CD4-positive, CD25-positive, alpha-beta regulatory T cell (primary cell): Measurements from ENCODE around the gene TPO. TPM values are rescaled to one million over a fixed set of nuclear protein-coding genes. Genes with fewer than 3 reads are reported as not detected.
A peak's percentile ranks its signal among the peaks of the same experiment; 100 is the strongest.

Experiments
- ATAC-seq, 2 donors: fragments of 150-1000 bp; cut with Tn5 transposase; one replicate each; pipeline ENCODE4 v1.10.0; 2021; ENCODE audit warnings: low read depth in 2 of 2, moderate number of reproducible peaks in 2 of 2, moderate library complexity in 1 of 2
- DNase-seq, 3 donors: peaks; one replicate each; pipeline versions ENCODE4 v3.0.0 to v3.0.0-alpha.2; 2012 to 2022; ENCODE audit warnings: mixed read lengths in 1 of 3
- H3K27ac ChIP-seq: one replicate; pipeline ENCODE4 v1.7.0; 2013; ENCODE audit warnings: mild to moderate bottlenecking, low read length; ENCODE audit not compliant: insufficient read depth, poor library complexity, severe bottlenecking
- H3K27me3 ChIP-seq: one replicate; pipeline ENCODE4 v1.7.0; 2013; ENCODE audit warnings: low read length; ENCODE audit not compliant: control insufficient read depth, insufficient read depth
- H3K36me3 ChIP-seq: one replicate; pipeline ENCODE4 v1.7.0; 2013; ENCODE audit warnings: mild to moderate bottlenecking, low read length, moderate library complexity; ENCODE audit not compliant: control insufficient read depth, insufficient read depth
- H3K4me1 ChIP-seq: 2 replicates; pipeline ENCODE4 v1.7.0; 2013; ENCODE audit warnings: mild to moderate bottlenecking, low read length; ENCODE audit not compliant: insufficient read depth, control insufficient read depth, poor library complexity, severe bottlenecking
- H3K4me3 ChIP-seq: one replicate; pipeline ENCODE4 v1.7.0; 2013; ENCODE audit warnings: low read depth, mild to moderate bottlenecking, low read length, moderate library complexity
- H3K9me3 ChIP-seq, 2 experiments: 1 replicate in 1 of 2; 2 replicates in 1 of 2; pipeline ENCODE4 v1.7.0; 2013; ENCODE audit warnings: low read length in 2 of 2, mild to moderate bottlenecking in 1 of 2, moderate library complexity in 1 of 2; ENCODE audit not compliant: control insufficient read depth in 2 of 2
- H3K27ac Mint-ChIP-seq, 3 donors: one replicate each; pipeline ENCODE4 v1.8.0; 2020 to 2022; ENCODE audit warnings: mild to moderate bottlenecking in 3 of 3, mixed read lengths in 3 of 3, moderate library complexity in 2 of 3
- H3K27me3 Mint-ChIP-seq: one replicate; pipeline ENCODE4 v1.8.0; 2022; ENCODE audit warnings: mild to moderate bottlenecking, mixed read lengths
- H3K36me3 Mint-ChIP-seq: one replicate; pipeline ENCODE4 v1.8.0; 2020; ENCODE audit warnings: mixed read lengths
- H3K4me1 Mint-ChIP-seq, 4 donors: one replicate each; pipeline ENCODE4 v1.8.0; 2020 to 2022; ENCODE audit warnings: mixed read lengths in 4 of 4, mild to moderate bottlenecking in 1 of 4
- H3K4me3 Mint-ChIP-seq, 4 donors: one replicate each; pipeline ENCODE4 v1.8.0; 2020 to 2022; ENCODE audit warnings: mild to moderate bottlenecking in 4 of 4, mixed read lengths in 4 of 4, moderate library complexity in 3 of 4
- H3K9me3 Mint-ChIP-seq, 7 donors: one replicate each; pipeline ENCODE4 v1.8.0; 2020 to 2022; ENCODE audit warnings: mixed read lengths in 7 of 7, mild to moderate bottlenecking in 3 of 7, moderate library complexity in 2 of 7
- polyA plus RNA-seq, 4 donors: library from polyadenylated mRNA; unstranded; fragments of 300-500 nt; fragmentation: Illumina TruSeq; gene quantifications; one replicate each; pipeline ENCODE4 v1.2.3, GENCODE V29; 2021
- total RNA-seq: library from RNA; stranded (reverse); gene quantifications from one replicate; pipeline ENCODE4 v1.2.3, GENCODE V29; 2022

Gene TPO
- total and polyA plus RNA-seq, 5 donors from 2014 or later = 0.27 to 1.5 (median 0.57) TPM

GRCh38 chr2:1450915-1451314 lies 37.7 kb downstream of the TPO start:
- H3K27me3 Mint-ChIP-seq = peaks cover 4% of the 10 kb centered on the region
- no peak for ATAC-seq

GRCh38 chr2:1451422-1451821 lies 38.2 kb downstream of the TPO start:
- Mint-ChIP-seq H3K9me3 (peaks cover 0 to 2% (median 0%) of the 10 kb centered on the region in 7 donors), H3K27me3 (peaks cover 4% of the 10 kb centered on the region)
- ATAC-seq = no peak

More at GRCh38 chr2:1450915-1451314, 37.7 kb downstream of the TPO start:
- no peaks in the 10 kb centered on the region for H3K36me3 Mint-ChIP-seq
- H3K36me3 ChIP-seq = no peaks in the 10 kb centered on the region
- H3K4me1 ChIP-seq = no peaks in the 10 kb centered on the region
- H3K27me3 ChIP-seq = no peaks in the 10 kb centered on the region
- peaks cover 0 to 2% (median 0%) of the 10 kb centered on the region in 7 donors for H3K9me3 Mint-ChIP-seq
- no peak for DNase-seq
- H3K9me3 ChIP-seq = no peaks in the 10 kb centered on the region
- H3K27ac ChIP-seq = no peak overlapping the region
- H3K27ac Mint-ChIP-seq = no peak overlapping the region
- no peak overlapping the region for H3K4me3 ChIP-seq
- peaks cover 0 to 5% (median 0%) of the 10 kb centered on the region in 4 donors for H3K4me1 Mint-ChIP-seq
- no peak overlapping the region for H3K4me3 Mint-ChIP-seq

GRCh38 chr2:1453561-1453960 lies 40.3 kb downstream of the TPO start:
- Histone ChIP-seq H3K4me1 (no peaks in the 10 kb centered on the region), H3K36me3 (no peaks in the 10 kb centered on the region), H3K27ac (no peak overlapping the region), H3K4me3 (no peak overlapping the region), H3K27me3 (no peaks in the 10 kb centered on the region), H3K9me3 (no peaks in the 10 kb centered on the region)
- Mint-ChIP-seq H3K27ac (no peak overlapping the region), H3K36me3 (no peaks in the 10 kb centered on the region), H3K9me3 (peaks cover 0 to 5% (median 0%) of the 10 kb centered on the region in 7 donors), H3K27me3 (no peaks in the 10 kb centered on the region), H3K4me3 (no peak overlapping the region), H3K4me1 (no peaks in the 10 kb centered on the region)
- ATAC-seq (no peak), DNase-seq (no peak)

More at GRCh38 chr2:1451422-1451821, 38.2 kb downstream of the TPO start:
- Histone ChIP-seq H3K4me1 (no peaks in the 10 kb centered on the region), H3K36me3 (no peaks in the 10 kb centered on the region), H3K27me3 (no peaks in the 10 kb centered on the region), H3K4me3 (no peak overlapping the region), H3K9me3 (no peaks in the 10 kb centered on the region), H3K27ac (no peak overlapping the region)
- no peak overlapping the region for H3K4me3 Mint-ChIP-seq
- no peak for DNase-seq
- no peaks in the 10 kb centered on the region for H3K36me3 Mint-ChIP-seq
- H3K27ac Mint-ChIP-seq = no peak overlapping the region
- H3K4me1 Mint-ChIP-seq = peaks cover 0 to 5% (median 0%) of the 10 kb centered on the region in 4 donors

- H3K27ac ChIP-seq = no peak overlapping the region
- Mint-ChIP-seq H3K4me1 (no peaks in the 10 kb centered on the region), H3K9me3 (peaks cover 0 to 5% (median 0%) of the 10 kb centered on the region in 7 donors), H3K36me3 (no peaks in the 10 kb centered on the region), H3K27me3 (no peaks in the 10 kb centered on the region), H3K4me3 (no peak overlapping the region), H3K27ac (no peak overlapping the region)
- no peak for DNase-seq
- ATAC-seq = no peak
- H3K36me3 ChIP-seq = no peaks in the 10 kb centered on the region
- H3K9me3 ChIP-seq = no peaks in the 10 kb centered on the region
- no peak overlapping the region for H3K4me3 ChIP-seq
- H3K4me1 ChIP-seq = no peaks in the 10 kb centered on the region
- no peaks in the 10 kb centered on the region for H3K27me3 ChIP-seq
Measured at GRCh38 chr2:1454346-1454745, 41.1 kb downstream of the TPO start.

GRCh38 chr2:1455466-1455865 lies 42.2 kb downstream of the TPO start:
- H3K27ac Mint-ChIP-seq = peak overlapping the region in 1 of 3 donors; percentile 70
- no peak overlapping the region for H3K4me3 ChIP-seq
- no peaks in the 10 kb centered on the region for H3K4me1 ChIP-seq
- no peaks in the 10 kb centered on the region for H3K36me3 ChIP-seq
- no peaks in the 10 kb centered on the region for H3K27me3 ChIP-seq
- peaks cover 0 to 5% (median 0%) of the 10 kb centered on the region in 7 donors for H3K9me3 Mint-ChIP-seq
- H3K27me3 Mint-ChIP-seq = no peaks in the 10 kb centered on the region
- no peaks in the 10 kb centered on the region for H3K9me3 ChIP-seq
- no peak overlapping the region for H3K27ac ChIP-seq
- H3K36me3 Mint-ChIP-seq = no peaks in the 10 kb centered on the region
- ATAC-seq = no peak
- DNase-seq = no peak
- H3K4me1 Mint-ChIP-seq = no peaks in the 10 kb centered on the region
- no peak overlapping the region for H3K4me3 Mint-ChIP-seq

- Histone ChIP-seq H3K36me3 (no peaks in the 10 kb centered on the region), H3K4me1 (no peaks in the 10 kb centered on the region), H3K27me3 (no peaks in the 10 kb centered on the region), H3K27ac (no peak overlapping the region), H3K4me3 (no peak overlapping the region), H3K9me3 (no peaks in the 10 kb centered on the region)
- no peaks in the 10 kb centered on the region for H3K36me3 Mint-ChIP-seq
- ATAC-seq (no peak), DNase-seq (no peak)
- H3K27ac Mint-ChIP-seq = no peak overlapping the region
- no peak overlapping the region for H3K4me3 Mint-ChIP-seq
- H3K4me1 Mint-ChIP-seq = no peaks in the 10 kb centered on the region
- peaks cover 0 to 4% (median 2%) of the 10 kb centered on the region in 7 donors for H3K9me3 Mint-ChIP-seq
- H3K27me3 Mint-ChIP-seq = no peaks in the 10 kb centered on the region
Measured at GRCh38 chr2:1458432-1458831, 45.2 kb downstream of the TPO start.

GRCh38 chr2:1459727-1460126 lies 46.5 kb downstream of the TPO start:
- Mint-ChIP-seq H3K27me3 (no peaks in the 10 kb centered on the region), H3K9me3 (peaks cover 0 to 4% (median 2%) of the 10 kb centered on the region in 7 donors), H3K27ac (no peak overlapping the region), H3K36me3 (no peaks in the 10 kb centered on the region), H3K4me3 (no peak overlapping the region), H3K4me1 (no peaks in the 10 kb centered on the region)
- H3K36me3 ChIP-seq = no peaks in the 10 kb centered on the region
- no peak for DNase-seq
- H3K27me3 ChIP-seq = no peaks in the 10 kb centered on the region
- H3K4me3 ChIP-seq = no peak overlapping the region
- ATAC-seq = no peak
- H3K4me1 ChIP-seq = no peaks in the 10 kb centered on the region
- no peak overlapping the region for H3K27ac ChIP-seq
- H3K9me3 ChIP-seq = no peaks in the 10 kb centered on the region

- DNase-seq = no peak
- Histone ChIP-seq H3K27me3 (no peaks in the 10 kb centered on the region), H3K27ac (no peak overlapping the region), H3K9me3 (no peaks in the 10 kb centered on the region), H3K36me3 (no peaks in the 10 kb centered on the region), H3K4me3 (no peak overlapping the region), H3K4me1 (no peaks in the 10 kb centered on the region)
- Mint-ChIP-seq H3K27me3 (no peaks in the 10 kb centered on the region), H3K4me1 (no peaks in the 10 kb centered on the region), H3K9me3 (peaks cover 0 to 4% (median 0%) of the 10 kb centered on the region in 7 donors), H3K27ac (no peak overlapping the region), H3K4me3 (no peak overlapping the region), H3K36me3 (no peaks in the 10 kb centered on the region)
- ATAC-seq = no peak
Measured at GRCh38 chr2:1460851-1461418, 47.7 kb downstream of the TPO start.
